HG02970 (cell line): ENCODE data around the gene NUBPL.
"Not testable (repeated sequence)": the region's sequence is repeated elsewhere in the genome, so short reads cannot be mapped to it uniquely, and the experiment has no call there.

Experiments
- ATAC-seq: cut with Tn5 transposase; IDR thresholded peaks from one replicate; pipeline ENCODE4 v1.9.1; 2021; ENCODE audit warnings: mild to moderate bottlenecking, moderate library complexity, moderate number of reproducible peaks; ENCODE audit not compliant: unreplicated experiment, low FRiP score

The NUBPL gene

GRCh38 chr14:31718585-31718984, 157.4 kb downstream of the NUBPL start:
- ATAC-seq: no peak

- ATAC-seq: no peak
These were observed 157.8 kb downstream of the NUBPL start for GRCh38 chr14:31718985-31719384.

- no peak for ATAC-seq
These were observed 165.1 kb downstream of the NUBPL start for GRCh38 chr14:31726337-31726736.

GRCh38 chr14:31727797-31728196, 166.6 kb downstream of the NUBPL start:
- no peak for ATAC-seq

GRCh38 chr14:31740688-31741087, 179.5 kb downstream of the NUBPL start:
- ATAC-seq: no peak

GRCh38 chr14:31745741-31746140, 184.5 kb downstream of the NUBPL start:
- no peak for ATAC-seq

- no peak for ATAC-seq
These were observed 185.1 kb downstream of the NUBPL start for GRCh38 chr14:31746326-31746725.

GRCh38 chr14:31749275-31749674, 188.1 kb downstream of the NUBPL start:
- no peak for ATAC-seq

- not testable (repeated sequence) for ATAC-seq
These were observed 189.8 kb downstream of the NUBPL start for GRCh38 chr14:31751047-31751446.

- ATAC-seq: no peak
These were observed 191.9 kb downstream of the NUBPL start for GRCh38 chr14:31752867-31753661.

GRCh38 chr14:31758941-31759340, 197.7 kb downstream of the NUBPL start:
- ATAC-seq: no peak

GRCh38 chr14:31760277-31760676, 199.1 kb downstream of the NUBPL start:
- no peak for ATAC-seq

GRCh38 chr14:31761325-31761724, 200.1 kb downstream of the NUBPL start:
- ATAC-seq: no peak

GRCh38 chr14:31763041-31763440, 201.8 kb downstream of the NUBPL start:
- no peak for ATAC-seq

- no peak for ATAC-seq
These were observed 205.2 kb downstream of the NUBPL start for GRCh38 chr14:31766315-31766892.

- ATAC-seq: no peak
These were observed 207.2 kb downstream of the NUBPL start for GRCh38 chr14:31768355-31768754.

GRCh38 chr14:31770271-31770670, 209.1 kb downstream of the NUBPL start:
- ATAC-seq: no peak

GRCh38 chr14:31774567-31774966, 213.4 kb downstream of the NUBPL start:
- ATAC-seq: no peak

GRCh38 chr14:31777312-31777711, 216.1 kb downstream of the NUBPL start:
- no peak for ATAC-seq

- ATAC-seq: no peak
These were observed 220.4 kb downstream of the NUBPL start for GRCh38 chr14:31781578-31781977.

- ATAC-seq: no peak
These were observed 224.4 kb downstream of the NUBPL start for GRCh38 chr14:31785574-31785973.

GRCh38 chr14:31787377-31787776, 226.2 kb downstream of the NUBPL start:
- ATAC-seq: no peak
